Neural cell (in vitro differentiated cells): Measurements from ENCODE around the gene GPD1. TPM values are rescaled to one million over a fixed set of nuclear protein-coding genes. Genes with fewer than 3 reads are reported as not detected.

Experiments used
- H2AFZ ChIP-seq: fragments of 200-600, 300-800 bp; sonication (generic), shearing (Covaris generic); 2 replicates; pipeline ENCODE4 v1.6.0; 2014; ENCODE audit warnings: low read depth, mild to moderate bottlenecking, antibody characterized with exemption, low read length, moderate library complexity
- H3F3A ChIP-seq: fragments of 200-600 bp; shearing (Covaris generic); 2 replicates; pipeline ENCODE4 v1.6.1; 2016; ENCODE audit warnings: mild to moderate bottlenecking, moderate library complexity, mixed read lengths, antibody characterized with exemption, low read length; ENCODE audit not compliant: insufficient read depth, poor library complexity, severe bottlenecking
- H3K27ac ChIP-seq: fragments of 200-600, 300-800 bp; sonication (generic), shearing (Covaris generic); 2 replicates; pipeline ENCODE4 v1.5.1; 2014; ENCODE audit warnings: mild to moderate bottlenecking, low read length, moderate library complexity
- H3K27me3 ChIP-seq: fragments of 300-800, 200-600 bp; sonication (generic), shearing (Covaris generic); 2 replicates; pipeline ENCODE4 v1.6.0; 2014; ENCODE audit warnings: mild to moderate bottlenecking, low read depth, low read length, moderate library complexity; ENCODE audit not compliant: insufficient read depth
- H3K36me3 ChIP-seq: fragments of 300-800, 200-600 bp; sonication (generic), shearing (Covaris generic); 2 replicates; pipeline ENCODE4 v1.5.1; 2014; ENCODE audit warnings: mild to moderate bottlenecking, antibody characterized with exemption, low read length, moderate library complexity; ENCODE audit not compliant: insufficient read depth
- H3K4me2 ChIP-seq: fragments of 300-800, 200-600 bp; sonication (generic), shearing (Covaris generic); 2 replicates; pipeline ENCODE4 v1.6.0; 2014; ENCODE audit warnings: mild to moderate bottlenecking, low read length
- H3K4me3 ChIP-seq: fragments of 300-800, 200-600 bp; sonication (generic), shearing (Covaris generic); 2 replicates; pipeline ENCODE4 v1.5.1; 2014; ENCODE audit warnings: mild to moderate bottlenecking, low read length, moderate library complexity
- H3K79me2 ChIP-seq: fragments of 200-600 bp; shearing (Covaris generic); replicated peaks from 2 replicates; pipeline ENCODE4 v1.6.0; 2014; ENCODE audit warnings: mild to moderate bottlenecking, low read length, moderate library complexity; ENCODE audit not compliant: insufficient read depth
- H3K9ac ChIP-seq: fragments of 300-800, 200-600 bp; sonication (generic), shearing (Covaris generic); 2 replicates; pipeline ENCODE4 v1.6.1; 2016; ENCODE audit warnings: mild to moderate bottlenecking, low read length, mixed read lengths
- H3K9me2 ChIP-seq: fragments of 200-600 bp; shearing (Covaris generic); 2 replicates; pipeline ENCODE4 v1.6.1; 2016; ENCODE audit warnings: mild to moderate bottlenecking, low read length, mixed read lengths; ENCODE audit not compliant: insufficient read depth
- H3K9me3 ChIP-seq: fragments of 200-600, 300-800 bp; sonication (generic), shearing (Covaris generic); 2 replicates; pipeline ENCODE4 v1.6.1; 2016; ENCODE audit warnings: mild to moderate bottlenecking, mixed run types, low read length, moderate library complexity, mixed read lengths
- H4K20me1 ChIP-seq: fragments of 200-600 bp; shearing (Covaris generic); 2 replicates; pipeline ENCODE4 v1.6.1; 2016; ENCODE audit warnings: mild to moderate bottlenecking, mixed run types; ENCODE audit not compliant: insufficient read depth
- CTCF ChIP-seq: fragments of 450-650 bp; IDR thresholded peaks from 2 replicates; pipeline ENCODE4 v1.5.1; 2014; ENCODE audit warnings: antibody characterized with exemption, mild to moderate bottlenecking, moderate library complexity; ENCODE audit not compliant: poor library complexity, severe bottlenecking
- EP300 ChIP-seq: fragments of 450-650 bp; conservative IDR thresholded peaks from 2 replicates; pipeline ENCODE4 v1.6.1; 2014; ENCODE audit warnings: antibody characterized with exemption, mild to moderate bottlenecking, moderate library complexity; ENCODE audit not compliant: poor library complexity, severe bottlenecking
- EZH2 ChIP-seq: fragments of 200-600, 300-800 bp; shearing (Covaris generic), sonication (generic); IDR thresholded peaks from 2 replicates; pipeline ENCODE4 v1.6.1; 2014; ENCODE audit warnings: antibody characterized with exemption, low read length, borderline replicate concordance, mild to moderate bottlenecking; ENCODE audit not compliant: insufficient read depth, poor library complexity, severe bottlenecking
- MXI1 ChIP-seq: fragments of 450-650 bp; conservative IDR thresholded peaks from 2 replicates; pipeline ENCODE4 v1.6.1; 2014; ENCODE audit warnings: antibody characterized with exemption, mild to moderate bottlenecking; ENCODE audit not compliant: poor library complexity, severe bottlenecking
- POLR2AphosphoS5 ChIP-seq: IDR thresholded peaks from 2 replicates; pipeline ENCODE4 v1.6.1; 2012
- RAD21 ChIP-seq: fragments of 450-650 bp; conservative IDR thresholded peaks from 2 replicates; pipeline ENCODE4 v1.6.1; 2014; ENCODE audit warnings: antibody characterized with exemption, mild to moderate bottlenecking, moderate library complexity
- SMC3 ChIP-seq: fragments of 450-650 bp; conservative IDR thresholded peaks from 2 replicates; pipeline ENCODE4 v1.6.1; 2014; ENCODE audit warnings: antibody characterized with exemption, mild to moderate bottlenecking, moderate library complexity; ENCODE audit not compliant: poor library complexity
- TAF1 ChIP-seq: IDR thresholded peaks from 2 replicates; pipeline ENCODE4 v1.6.1; 2012; ENCODE audit warnings: low read depth
- polyA plus RNA-seq: library from polyadenylated mRNA; depleted of rRNA; stranded (reverse); fragments of >200 nt; gene quantifications from 2 replicates; pipeline ENCODE4 v1.2.3, GENCODE V29; 2014
- TF ChIP-seq, protein P1 (sequence below): IDR thresholded peaks from 2 replicates; pipeline ENCODE4 v1.6.1; 2012; ENCODE audit warnings: borderline replicate concordance

The GPD1 gene
- polyA plus RNA-seq, 1 donor from 2014 or later = 1.5 TPM

GRCh38 chr12:50111693-50112455 lies 8.1 kb downstream of the GPD1 start, which contains the start of gene COX14:
COX14 (plus strand) TSS chr12:50112236; CDS start chr12:50120044, 7,808 bp downstream.
- Histone ChIP-seq H3K27me3 (no peaks in the 10 kb centered on the region), H3K4me3 (peak within 1 kb of the TSS; percentile 75), H3K9me3 (no peaks in the 10 kb centered on the region), H3K4me2 (peak within 1 kb of the TSS; percentile 59), H3K36me3 (no peaks in the 10 kb centered on the region), H3K9ac (peak within 1 kb of the TSS; percentile 85), H3K9me2 (no peaks in the 10 kb centered on the region), H2AFZ (peak within 1 kb of the TSS; percentile 96), H3K27ac (peak within 1 kb of the TSS; percentile 92), H3K79me2 (peaks cover 4% of the 10 kb centered on the region), H3F3A (no peaks in the 10 kb centered on the region), H4K20me1 (no peaks in the 10 kb centered on the region)
- TF ChIP-seq, protein P1, sequence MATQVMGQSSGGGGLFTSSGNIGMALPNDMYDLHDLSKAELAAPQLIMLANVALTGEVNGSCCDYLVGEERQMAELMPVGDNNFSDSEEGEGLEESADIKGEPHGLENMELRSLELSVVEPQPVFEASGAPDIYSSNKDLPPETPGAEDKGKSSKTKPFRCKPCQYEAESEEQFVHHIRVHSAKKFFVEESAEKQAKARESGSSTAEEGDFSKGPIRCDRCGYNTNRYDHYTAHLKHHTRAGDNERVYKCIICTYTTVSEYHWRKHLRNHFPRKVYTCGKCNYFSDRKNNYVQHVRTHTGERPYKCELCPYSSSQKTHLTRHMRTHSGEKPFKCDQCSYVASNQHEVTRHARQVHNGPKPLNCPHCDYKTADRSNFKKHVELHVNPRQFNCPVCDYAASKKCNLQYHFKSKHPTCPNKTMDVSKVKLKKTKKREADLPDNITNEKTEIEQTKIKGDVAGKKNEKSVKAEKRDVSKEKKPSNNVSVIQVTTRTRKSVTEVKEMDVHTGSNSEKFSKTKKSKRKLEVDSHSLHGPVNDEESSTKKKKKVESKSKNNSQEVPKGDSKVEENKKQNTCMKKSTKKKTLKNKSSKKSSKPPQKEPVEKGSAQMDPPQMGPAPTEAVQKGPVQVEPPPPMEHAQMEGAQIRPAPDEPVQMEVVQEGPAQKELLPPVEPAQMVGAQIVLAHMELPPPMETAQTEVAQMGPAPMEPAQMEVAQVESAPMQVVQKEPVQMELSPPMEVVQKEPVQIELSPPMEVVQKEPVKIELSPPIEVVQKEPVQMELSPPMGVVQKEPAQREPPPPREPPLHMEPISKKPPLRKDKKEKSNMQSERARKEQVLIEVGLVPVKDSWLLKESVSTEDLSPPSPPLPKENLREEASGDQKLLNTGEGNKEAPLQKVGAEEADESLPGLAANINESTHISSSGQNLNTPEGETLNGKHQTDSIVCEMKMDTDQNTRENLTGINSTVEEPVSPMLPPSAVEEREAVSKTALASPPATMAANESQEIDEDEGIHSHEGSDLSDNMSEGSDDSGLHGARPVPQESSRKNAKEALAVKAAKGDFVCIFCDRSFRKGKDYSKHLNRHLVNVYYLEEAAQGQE = peak; percentile 87
- TF ChIP-seq CTCF = peak; percentile 100
- peak; percentile 97 for TF ChIP-seq POLR2AphosphoS5
- no peak for TF ChIP-seq EZH2
- peak; percentile 49 for TF ChIP-seq EP300
- TF ChIP-seq RAD21 = peak; percentile 59
- peak; percentile 75 for TF ChIP-seq SMC3
- peak; percentile 86 for TF ChIP-seq TAF1
- peak; percentile 94 for TF ChIP-seq MXI1

GRCh38 chr12:50112456-50113218 lies 8.8 kb downstream of the GPD1 start:
- Histone ChIP-seq H3F3A (no peaks in the 10 kb centered on the region), H3K4me2 (peak overlapping the region; percentile 59), H3K9me2 (no peaks in the 10 kb centered on the region), H3K27ac (peak overlapping the region; percentile 92), H2AFZ (peak overlapping the region; percentile 58), H3K9ac (peak overlapping the region; percentile 85), H3K27me3 (no peaks in the 10 kb centered on the region), H3K4me3 (peak overlapping the region; percentile 75), H3K36me3 (no peaks in the 10 kb centered on the region), H3K9me3 (no peaks in the 10 kb centered on the region), H3K79me2 (peaks cover 4% of the 10 kb centered on the region), H4K20me1 (no peaks in the 10 kb centered on the region)
- no peak for TF ChIP-seq CTCF
- TF ChIP-seq POLR2AphosphoS5 = no peak
- TF ChIP-seq EP300 = no peak
- peak; percentile 33 for TF ChIP-seq RAD21
- no peak for TF ChIP-seq TAF1
- peak; percentile 42 for TF ChIP-seq SMC3
- TF ChIP-seq, protein P1 = no peak
- TF ChIP-seq MXI1 = no peak
- no peak for TF ChIP-seq EZH2
